GM21526 (cell line): ENCODE measurements around the gene SFMBT2.

Experiments
- ATAC-seq: cut with Tn5 transposase; IDR thresholded peaks from one replicate; pipeline ENCODE4 v1.9.1; 2021; ENCODE audit warnings: moderate library complexity; ENCODE audit not compliant: unreplicated experiment, low FRiP score

SFMBT2 gene

DNA sequence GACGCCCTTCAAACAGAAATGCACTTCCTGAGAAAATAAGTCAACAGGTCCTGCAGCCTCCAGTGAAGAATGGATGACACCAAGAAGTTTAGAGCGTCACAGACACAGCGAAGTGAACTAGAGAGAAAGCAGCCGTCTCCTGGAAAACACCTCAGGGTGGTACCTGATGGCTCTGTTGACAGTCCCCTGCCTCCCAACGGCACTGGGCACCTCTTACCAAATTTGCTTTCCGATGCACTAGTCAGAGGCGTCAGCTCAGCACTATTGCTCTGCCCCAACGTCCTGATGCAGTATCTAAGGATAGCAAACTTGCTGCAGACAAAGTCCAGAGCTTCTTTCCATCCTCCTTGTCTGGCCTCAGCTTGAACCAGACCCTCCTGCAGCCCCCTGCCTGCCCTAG is 38.3 kb downstream of the SFMBT2 start:
- no peak for ATAC-seq

- ATAC-seq = no peak
Measured at GRCh38 chr10:7370511-7370910, 40.3 kb downstream of the SFMBT2 start.

- ATAC-seq = no peak
Measured at GRCh38 chr10:7365027-7365745, 45.6 kb downstream of the SFMBT2 start.

DNA sequence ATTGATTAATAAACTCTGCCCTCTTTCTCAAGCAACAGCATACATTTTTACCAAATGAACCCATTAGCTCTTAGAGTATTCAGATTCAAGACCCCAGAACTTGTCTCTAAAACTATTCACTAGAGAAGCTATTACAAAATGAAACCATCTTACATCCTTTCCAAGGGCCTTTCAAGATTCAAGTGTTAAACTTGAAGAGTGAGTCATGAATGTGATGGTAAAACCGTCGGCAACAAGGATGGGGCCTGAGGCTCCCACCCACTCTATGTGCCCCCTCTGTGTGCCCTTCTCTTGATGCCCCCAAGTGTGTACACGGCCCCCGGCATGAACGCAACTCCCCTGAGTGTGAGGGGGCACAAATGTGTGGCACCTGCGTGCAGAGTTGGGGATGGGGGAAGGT is 46.4 kb downstream of the SFMBT2 start:
- ATAC-seq = no peak

DNA sequence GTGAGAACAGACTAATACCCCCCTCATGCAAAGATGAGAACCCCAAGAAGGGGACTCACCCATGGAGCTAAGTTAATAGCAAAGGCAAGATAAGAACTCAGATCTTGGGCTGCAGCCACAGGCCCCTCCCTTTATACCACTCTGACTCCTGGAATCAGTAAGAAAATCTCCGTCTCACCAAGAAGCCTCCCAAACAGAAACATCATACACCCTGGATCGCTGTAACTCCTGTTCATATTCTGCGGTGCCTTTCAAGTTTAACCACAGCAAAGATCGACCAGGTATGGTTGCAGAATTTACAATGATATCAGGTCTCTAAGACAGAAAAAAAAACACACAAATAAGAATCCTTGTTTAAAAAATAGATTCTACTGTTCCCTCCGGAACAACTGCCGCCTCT is 47.1 kb downstream of the SFMBT2 start:
- ATAC-seq = no peak

DNA sequence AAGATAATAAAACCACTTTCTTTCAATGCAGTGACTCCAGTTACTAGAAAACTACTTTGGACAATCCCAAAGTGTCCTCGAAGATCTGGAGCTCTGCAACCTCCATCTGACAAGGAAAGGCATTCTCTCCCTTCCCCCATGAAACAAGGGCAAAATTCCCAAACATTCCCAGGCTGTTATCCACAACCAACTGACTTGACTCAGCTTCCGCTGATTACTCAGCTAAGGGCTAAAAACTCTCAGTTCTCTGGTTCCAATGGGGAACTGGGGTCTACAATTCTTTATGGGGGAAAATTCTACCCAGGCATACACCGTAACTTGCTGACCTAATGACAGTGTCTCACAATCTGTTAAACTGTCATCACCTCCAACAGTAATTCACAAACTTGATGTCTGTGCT is 48.4 kb downstream of the SFMBT2 start:
- no peak for ATAC-seq

- ATAC-seq = no peak
Measured at GRCh38 chr10:7361316-7361715, 49.5 kb downstream of the SFMBT2 start.

- no peak for ATAC-seq
Measured at GRCh38 chr10:7359954-7360353, 50.9 kb downstream of the SFMBT2 start.

DNA sequence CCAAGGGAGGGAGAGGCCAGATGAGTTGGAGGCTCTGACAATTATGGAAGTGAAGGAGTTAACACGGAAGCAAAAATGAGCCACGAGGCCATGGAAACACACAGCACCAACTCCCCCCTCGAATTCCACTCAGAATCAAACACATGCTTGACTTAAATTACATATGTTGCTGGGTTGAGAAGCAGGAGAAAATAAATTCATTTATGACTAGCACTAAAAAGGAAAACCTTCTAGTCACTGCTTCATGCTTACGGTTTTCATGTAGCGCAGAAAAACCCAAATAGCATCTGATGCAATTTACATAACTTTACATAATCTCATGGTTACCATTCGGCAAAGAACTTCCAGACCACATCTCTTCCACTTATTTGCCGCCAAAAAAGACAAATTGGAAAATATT is 51.5 kb downstream of the SFMBT2 start:
- ATAC-seq = no peak

GRCh38 chr10:7357193-7357592 is 53.6 kb downstream of the SFMBT2 start:
- ATAC-seq = no peak

DNA sequence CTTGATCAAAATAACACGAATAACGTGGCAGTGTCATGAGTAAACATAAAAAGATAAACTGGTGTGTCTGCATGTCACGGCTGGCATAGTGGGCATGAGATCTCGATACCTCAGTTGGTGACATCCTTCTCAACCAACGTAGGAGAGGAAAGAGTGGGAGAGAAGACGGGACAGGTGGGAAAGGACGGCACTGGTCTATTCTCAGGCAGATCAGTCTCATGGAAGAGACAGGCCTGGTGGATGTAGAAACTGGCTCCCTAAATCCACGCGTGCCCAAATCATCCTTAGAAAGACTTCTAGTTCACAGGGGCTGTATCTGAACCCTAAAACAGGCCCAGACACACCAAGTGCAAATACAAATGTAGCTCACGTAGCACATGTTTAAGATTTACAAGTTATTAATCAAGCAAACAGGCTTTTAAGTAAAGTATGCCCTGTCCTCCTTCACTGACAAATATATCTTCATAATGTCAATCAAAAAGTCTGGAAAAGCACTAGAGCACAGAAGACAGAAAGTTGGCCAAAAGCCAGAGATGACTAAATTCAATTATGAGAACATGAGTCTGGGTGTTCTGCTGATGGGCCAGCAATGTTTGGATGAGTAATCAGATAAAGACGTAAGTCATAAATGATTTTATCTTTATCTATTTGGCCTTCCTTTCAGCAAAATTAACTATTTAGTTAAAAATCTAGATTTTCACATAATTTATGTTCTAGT is 56.3 kb downstream of the SFMBT2 start:
- ATAC-seq = no peak

DNA sequence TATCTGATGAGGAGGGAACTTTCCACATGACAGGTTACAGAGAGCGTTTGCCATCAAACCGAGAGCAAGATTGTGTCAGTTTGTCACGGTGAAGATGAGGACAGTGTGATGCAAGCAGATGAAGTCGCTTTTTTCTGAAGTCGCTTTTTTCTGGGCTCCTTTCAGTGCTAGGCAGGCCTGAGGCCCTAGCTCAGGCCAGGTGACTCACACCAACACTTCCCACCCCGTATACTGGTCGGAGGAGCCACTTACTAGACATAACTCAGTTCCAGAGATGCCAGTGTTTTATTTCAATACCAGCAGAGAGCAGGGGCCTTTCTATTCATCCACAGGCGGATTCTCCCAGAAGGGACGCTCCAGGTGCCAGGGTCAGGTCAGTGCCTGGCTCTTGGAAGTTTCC is 58.9 kb downstream of the SFMBT2 start:
- no peak for ATAC-seq

DNA sequence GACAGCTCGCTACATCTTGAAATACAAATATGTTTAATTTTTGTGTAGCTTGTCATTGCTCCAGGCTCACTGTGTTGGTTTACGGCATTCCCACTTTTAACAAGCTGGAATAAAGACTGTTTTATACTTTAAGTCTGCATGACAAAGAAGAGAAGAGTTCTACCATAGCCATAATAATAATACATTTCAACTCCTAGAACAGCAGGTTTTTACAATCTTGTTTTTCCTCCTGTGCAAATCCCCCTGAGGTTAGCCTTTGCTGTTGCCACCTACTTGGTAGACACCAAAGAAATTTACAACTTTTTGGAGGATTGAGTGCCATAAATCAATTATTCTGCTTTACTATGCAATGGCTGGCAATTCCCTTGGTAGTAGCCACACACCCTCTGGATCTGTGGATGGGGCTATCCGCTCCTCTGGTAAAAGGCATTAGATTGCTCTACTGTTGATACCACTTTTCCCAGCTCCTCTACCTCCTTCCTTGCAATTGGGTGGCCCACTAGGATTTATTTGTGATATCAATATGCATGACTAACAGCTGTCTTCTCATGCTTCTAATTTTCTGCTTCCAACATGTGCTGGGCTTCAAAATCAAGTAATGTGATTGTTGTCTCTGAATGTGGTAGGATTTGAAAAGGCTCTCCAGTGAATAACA is 60.2 kb downstream of the SFMBT2 start:
- ATAC-seq = no peak

DNA sequence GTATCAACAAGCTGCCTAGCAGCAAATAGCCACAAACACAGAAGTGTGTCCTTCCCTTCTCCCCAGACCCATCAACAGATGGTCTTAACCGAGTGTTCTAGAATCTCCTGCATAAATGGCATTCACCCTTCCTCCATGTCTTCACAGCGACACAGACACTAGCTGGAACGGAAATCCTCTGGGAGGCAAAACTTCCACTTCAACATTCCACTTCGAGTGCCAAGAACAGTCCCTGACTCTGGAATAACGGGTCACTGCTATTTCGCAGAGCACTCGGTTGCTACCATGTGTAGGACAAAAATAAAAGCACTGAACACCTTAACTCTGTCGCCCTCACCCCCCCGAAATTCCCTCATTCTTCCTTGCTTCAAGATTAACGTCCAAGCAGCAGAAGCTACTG is 65.1 kb downstream of the SFMBT2 start:
- ATAC-seq = no peak

- ATAC-seq = no peak
Measured at GRCh38 chr10:7343040-7343439, 67.8 kb downstream of the SFMBT2 start.

- ATAC-seq = no peak
Measured at GRCh38 chr10:7340179-7340874, 70.5 kb downstream of the SFMBT2 start.

- ATAC-seq = no peak
Measured at GRCh38 chr10:7339510-7339909, 71.3 kb downstream of the SFMBT2 start.

DNA sequence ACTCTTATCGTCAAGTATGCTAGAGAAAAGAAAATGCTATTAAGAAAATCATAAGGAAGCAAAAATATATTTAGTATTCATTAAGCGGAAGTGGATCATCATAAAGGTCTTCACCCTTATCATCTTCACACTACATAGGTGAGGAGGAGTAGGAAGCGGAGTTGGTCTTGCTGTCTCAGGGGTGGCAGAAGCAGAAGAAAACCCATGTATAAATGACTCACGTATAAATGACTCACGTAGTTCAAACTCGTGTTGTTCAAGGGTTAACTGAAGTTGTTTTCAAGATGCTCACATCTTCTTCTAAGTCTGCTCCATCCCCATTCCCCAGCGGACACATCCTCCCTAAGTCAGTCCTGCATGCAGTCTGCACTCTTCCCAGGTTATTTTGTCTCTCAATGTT is 72.4 kb downstream of the SFMBT2 start:
- no peak for ATAC-seq

GRCh38 chr10:7337431-7338171 is 73.2 kb downstream of the SFMBT2 start:
- ATAC-seq = peak; percentile 77

DNA sequence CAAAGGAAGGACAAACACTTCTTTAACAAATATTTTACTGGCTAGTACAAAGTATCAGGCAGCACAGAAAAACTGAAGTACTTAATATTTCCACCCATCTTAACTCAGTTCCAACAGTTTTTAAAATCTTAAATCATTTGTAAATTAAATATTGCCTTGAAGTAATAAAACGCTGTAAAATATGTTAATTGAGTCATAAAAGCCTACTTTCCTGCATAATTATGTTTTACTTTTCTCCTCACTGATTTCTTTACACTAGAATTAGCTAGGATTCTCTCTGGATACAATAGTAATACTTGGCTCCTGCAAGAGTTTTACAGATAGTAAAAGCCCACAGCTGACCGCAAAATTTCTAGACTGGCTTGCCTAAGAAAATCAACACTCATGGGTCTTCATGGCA is 74.9 kb downstream of the SFMBT2 start:
- no peak for ATAC-seq

GRCh38 chr10:7334642-7334964 is 76.2 kb downstream of the SFMBT2 start:
- ATAC-seq = no peak
